Left lung (tissue), 10 donors: ENCODE results near the gene SLCO4A1. TPM values are rescaled to one million over a fixed set of nuclear protein-coding genes. Genes with fewer than 3 reads are reported as not detected.

Experiments
- ATAC-seq: fragments of 200-7000 bp; cut with Tn5 transposase; one replicate; pipeline ENCODE4 v1.9.1; 2020; ENCODE audit warnings: moderate library complexity
- DNase-seq, 4 donors: peaks; one replicate each; pipeline ENCODE4 v3.0.0-alpha.2; 2013 to 2020
- H3K27ac ChIP-seq, 2 donors: fragments of 200-600 bp; sonication (generic) in 1 of 2; one replicate each; pipeline versions ENCODE4 v1.5.0 to v1.8.0; 2020 to 2021
- H3K27me3 ChIP-seq, 2 donors: fragments of 200-600 bp; sonication (generic) in 1 of 2; one replicate each; pipeline versions ENCODE4 v1.5.0 to v1.8.0; 2020 to 2021
- H3K36me3 ChIP-seq, 2 donors: fragments of 200-600 bp; sonication (generic) in 1 of 2; one replicate each; pipeline versions ENCODE4 v1.5.0 to v1.8.0; 2020 to 2021
- H3K4me1 ChIP-seq, 2 donors: fragments of 200-600 bp; one replicate each; pipeline ENCODE4 v1.8.0; 2021
- H3K4me3 ChIP-seq, 2 donors: fragments of 200-600 bp; sonication (generic) in 1 of 2; one replicate each; pipeline versions ENCODE4 v1.5.0 to v1.8.0; 2020 to 2021; ENCODE audit warnings: mild to moderate bottlenecking in 1 of 2
- H3K9me3 ChIP-seq, 2 donors: fragments of 200-600 bp; sonication (generic) in 1 of 2; one replicate each; pipeline versions ENCODE4 v1.5.0 to v1.8.0; 2020 to 2021
- CTCF ChIP-seq, 2 donors: fragments of 200-600 bp; sonication (generic) in 1 of 2; IDR thresholded peaks; one replicate each; pipeline versions ENCODE4 v1.5.0 to v1.8.0; 2021; ENCODE audit warnings: antibody characterized with exemption in 2 of 2
- intact Hi-C, 2 donors: fragments of 100-400 bp; cut with DNase I; formaldehyde crosslinking; loops; one replicate each; pipeline versions ENCODE4 v1.11.2 to v1.14.2; 2022
- polyA plus RNA-seq, 6 donors: library from polyadenylated mRNA; unstranded; fragments of 120-200 nt; gene quantifications; one replicate each; pipeline ENCODE4 v1.2.1, GENCODE V29; 2013; ENCODE audit not compliant: insufficient read length in 6 of 6
- total RNA-seq, 2 donors: library from RNA; stranded (reverse); fragmentation: NEBNext Ultra II Directional; extraction: Animal tissue kit (Norgen Biotek cat#: 25700); gene quantifications; one replicate each; pipeline ENCODE4 v1.2.1, GENCODE V29; 2021
- donor health status: DM: no; HTN: yes; CAD: no.
- donor health status: DM: no; HTN: no; CAD: no.

The SLCO4A1 gene
- total and polyA plus RNA-seq, 8 donors, result 0.20 to 47.2 (median 0.60) TPM

GRCh38 chr20:62696434-62696957, 54.2 kb downstream of the SLCO4A1 start:
- no peak for DNase-seq
- TF ChIP-seq CTCF (IDR thresholded peaks at IDR 0.05), result no peak
- intact Hi-C loops, result no loop called here

GRCh38 chr20:62696989-62697388, 54.7 kb downstream of the SLCO4A1 start:
- intact Hi-C loops, result no loop called here
- Histone ChIP-seq H3K4me3 (no peak overlapping the region), H3K36me3 (no peaks in the 10 kb centered on the region), H3K9me3 (no peaks in the 10 kb centered on the region), H3K27me3 (peaks cover 0 to 26% of the 10 kb centered on the region in 2 donors), H3K27ac (no peak overlapping the region), H3K4me1 (no peaks in the 10 kb centered on the region)
- ATAC-seq, result no peak
- no peak for TF ChIP-seq CTCF (IDR thresholded peaks at IDR 0.05)
- DNase-seq, result peak in 1 of 4 donors; percentile 34

More at GRCh38 chr20:62696434-62696957, 54.2 kb downstream of the SLCO4A1 start:
- no peak for ATAC-seq
- H3K4me1 ChIP-seq, result no peaks in the 10 kb centered on the region
- H3K4me3 ChIP-seq, result no peak overlapping the region
- H3K36me3 ChIP-seq, result no peaks in the 10 kb centered on the region
- H3K27ac ChIP-seq, result no peak overlapping the region
- peaks cover 0 to 29% of the 10 kb centered on the region in 2 donors for H3K27me3 ChIP-seq
- H3K9me3 ChIP-seq, result no peaks in the 10 kb centered on the region

GRCh38 chr20:62697468-62697912, 55.2 kb downstream of the SLCO4A1 start:
- H3K36me3 ChIP-seq, result no peaks in the 10 kb centered on the region
- intact Hi-C loops, result no loop called here
- TF ChIP-seq CTCF (IDR thresholded peaks at IDR 0.05), result no peak
- no peak overlapping the region for H3K27ac ChIP-seq
- H3K27me3 ChIP-seq, result peaks cover 0 to 23% of the 10 kb centered on the region in 2 donors
- ATAC-seq, result no peak
- no peaks in the 10 kb centered on the region for H3K9me3 ChIP-seq
- no peaks in the 10 kb centered on the region for H3K4me1 ChIP-seq
- peak in 1 of 4 donors; percentile 43 for DNase-seq
- no peak overlapping the region for H3K4me3 ChIP-seq

- Histone ChIP-seq H3K36me3 (no peaks in the 10 kb centered on the region), H3K9me3 (no peaks in the 10 kb centered on the region), H3K27ac (no peak overlapping the region), H3K4me3 (no peak overlapping the region), H3K4me1 (no peaks in the 10 kb centered on the region), H3K27me3 (peaks cover 0 to 16% of the 10 kb centered on the region in 2 donors)
- ATAC-seq (no peak), DNase-seq (peak in 1 of 4 donors; percentile 50)
- intact Hi-C loops, result no loop called here
- TF ChIP-seq CTCF (IDR thresholded peaks at IDR 0.05), result no peak
Observed at GRCh38 chr20:62698231-62698630, 55.9 kb downstream of the SLCO4A1 start.

GRCh38 chr20:62699296-62699695, 57.0 kb downstream of the SLCO4A1 start:
- peak in 1 of 4 donors; percentile 54 for DNase-seq
- no peak for ATAC-seq
- Histone ChIP-seq H3K9me3 (no peaks in the 10 kb centered on the region), H3K4me3 (no peak overlapping the region), H3K27me3 (peaks cover 0 to 10% of the 10 kb centered on the region in 2 donors), H3K36me3 (no peaks in the 10 kb centered on the region), H3K27ac (no peak overlapping the region), H3K4me1 (peaks cover 0 to 8% of the 10 kb centered on the region in 2 donors)
- intact Hi-C loops, result no loop called here
- TF ChIP-seq CTCF (IDR thresholded peaks at IDR 0.05), result no peak
